PC-9 (cell line): ENCODE results near the gene NECTIN1. TPM values are rescaled to one million over a fixed set of nuclear protein-coding genes. Genes with fewer than 3 reads are reported as not detected.

ENCODE experiments used
- BruUV-seq: library from RNA; stranded (reverse); fragments of 400-500 nt; replicated peaks from 2 replicates; lab custom pipeline; 2021; lab: Mats Ljungman, UMichigan
- CTCF ChIA-PET: fragments of 300-600 bp; sonication (Branson Sonifier 250); formaldehyde crosslinking; loops from one replicate; lab custom pipeline; 2022; ENCODE audit warnings: antibody characterized with exemption; lab: Charles Lee
- POLR2A ChIA-PET: fragments of 300-600 bp; sonication (Branson Sonifier 250); formaldehyde crosslinking; loops from one replicate; lab custom pipeline; 2022; ENCODE audit warnings: antibody characterized with exemption; ENCODE audit not compliant: unreplicated experiment; lab: Charles Lee
- DNase-seq, 2 experiments: peaks; one replicate each; pipeline versions ENCODE4 v3.0.0 to v3.0.0-alpha.2; 2015 to 2022; ENCODE audit warnings: mixed read lengths in 1 of 2
- H2AFZ ChIP-seq: fragments of 200-600 bp; sonication (generic); 2 replicates; pipeline ENCODE4 v1.8.1; 2017; ENCODE audit warnings: antibody characterized with exemption
- H3F3A ChIP-seq: fragments of 200-600 bp; sonication (generic); 2 replicates; pipeline ENCODE4 v1.8.1; 2017; ENCODE audit warnings: antibody characterized with exemption, mild to moderate bottlenecking, low read depth; ENCODE audit not compliant: insufficient read depth
- H3K27ac ChIP-seq: fragments of 200-600 bp; sonication (generic); 2 replicates; pipeline ENCODE4 v1.6.1; 2016; ENCODE audit warnings: mixed run types
- H3K27me3 ChIP-seq: fragments of 200-600 bp; sonication (generic); 2 replicates; pipeline ENCODE4 v1.6.1; 2016; ENCODE audit warnings: low read depth, mixed run types; ENCODE audit not compliant: insufficient read depth
- H3K36me3 ChIP-seq: fragments of 200-600 bp; sonication (generic); 2 replicates; pipeline ENCODE4 v1.6.1; 2016; ENCODE audit warnings: low read depth, mixed run types
- H3K4me1 ChIP-seq: fragments of 200-600 bp; sonication (generic); replicated peaks from 2 replicates; pipeline ENCODE4 v1.6.1; 2016; ENCODE audit warnings: mixed run types; ENCODE audit not compliant: insufficient read depth
- H3K4me2 ChIP-seq: fragments of 200-600 bp; sonication (generic); 2 replicates; pipeline ENCODE4 v1.6.1; 2017; ENCODE audit warnings: mixed run types
- H3K4me3 ChIP-seq: fragments of 200-600 bp; sonication (generic); 2 replicates; pipeline ENCODE4 v1.6.1; 2016; ENCODE audit warnings: mixed run types
- H3K79me2 ChIP-seq: fragments of 200-600 bp; sonication (generic); 2 replicates; pipeline ENCODE4 v1.6.1; 2017; ENCODE audit warnings: low read depth, mixed run types
- H3K9me2 ChIP-seq: fragments of 200-600 bp; sonication (generic); 2 replicates; pipeline ENCODE4 v1.8.1; 2017; ENCODE audit warnings: mild to moderate bottlenecking; ENCODE audit not compliant: insufficient read depth
- H3K9me3 ChIP-seq: fragments of 200-600 bp; sonication (generic); 2 replicates; pipeline ENCODE4 v1.8.1; 2016; ENCODE audit warnings: low read depth; ENCODE audit not compliant: insufficient read depth
- H4K20me1 ChIP-seq: fragments of 200-600 bp; sonication (generic); 2 replicates; pipeline ENCODE4 v1.8.1; 2017; ENCODE audit not compliant: insufficient read depth
- CTCF ChIP-seq: fragments of 200-600 bp; sonication (generic); conservative IDR thresholded peaks from 2 replicates; pipeline ENCODE4 v1.6.1; 2017; ENCODE audit warnings: mixed run types, antibody characterized with exemption, mild to moderate bottlenecking, moderate library complexity
- EZH2 ChIP-seq: fragments of 200-600 bp; sonication (generic); IDR thresholded peaks from 2 replicates; pipeline ENCODE4 v1.8.0; 2017; ENCODE audit warnings: antibody characterized with exemption, low read depth
- intact Hi-C: fragments of 100-400 bp; cut with micrococcal nuclease; formaldehyde crosslinking; loops from one replicate; pipeline ENCODE4 v1.10.0; 2022; ENCODE audit not compliant: unreplicated experiment
- total RNA-seq: library from RNA; stranded (reverse); gene quantifications from 2 replicates; pipeline ENCODE4 v1.2.3, GENCODE V29; 2021

NECTIN1 gene
- total RNA-seq, 1 experiment from 2014 or later, result 17.6 TPM

- Histone ChIP-seq H3K4me3 (no peak overlapping the region), H3K9me3 (no peaks in the 10 kb centered on the region), H3K36me3 (no peaks in the 10 kb centered on the region), H4K20me1 (no peaks in the 10 kb centered on the region), H3K27ac (no peak overlapping the region), H2AFZ (no peak overlapping the region), H3F3A (no peaks in the 10 kb centered on the region), H3K79me2 (no peaks in the 10 kb centered on the region), H3K4me2 (no peak overlapping the region), H3K4me1 (no peaks in the 10 kb centered on the region), H3K9me2 (no peaks in the 10 kb centered on the region), H3K27me3 (0 out of 2 replicates have a peak, but pooled peaks cover 9% of the 10 kb centered on the region)
- POLR2A ChIA-PET, result no interaction called here
- no TSS peak for BruUV-seq
- intact Hi-C loops, result loop anchor here (5.0 kb wide), 1 partner anchor 108 kb away; no protein-coding TSS in a partner anchor
- no peak for DNase-seq
- TF ChIP-seq CTCF (no peak), EZH2 (no peak)
- CTCF ChIA-PET, result no interaction called here
Measured at GRCh38 chr11:119640541-119640940, 88.5 kb downstream of the NECTIN1 start.

- Histone ChIP-seq H3K9me3 (no peaks in the 10 kb centered on the region), H3K36me3 (no peaks in the 10 kb centered on the region), H3K27ac (no peak overlapping the region), H3K9me2 (no peaks in the 10 kb centered on the region), H3K27me3 (peaks cover 14% of the 10 kb centered on the region; the same call in 1 of the 2 replicates), H3F3A (no peaks in the 10 kb centered on the region), H2AFZ (no peak overlapping the region), H3K4me1 (no peaks in the 10 kb centered on the region), H3K4me2 (no peak overlapping the region), H3K79me2 (no peaks in the 10 kb centered on the region), H3K4me3 (no peak overlapping the region), H4K20me1 (no peaks in the 10 kb centered on the region)
- DNase-seq, result no peak
- ChIA-PET CTCF (no interaction called here), POLR2A (no interaction called here)
- no TSS peak for BruUV-seq
- intact Hi-C loops, result loop anchor here (5.0 kb wide), 1 partner anchor 107 kb away; no protein-coding TSS in a partner anchor
- no peak for TF ChIP-seq EZH2
- TF ChIP-seq CTCF, result no peak
Measured at GRCh38 chr11:119639642-119640205, 89.3 kb downstream of the NECTIN1 start.

GRCh38 chr11:119638851-119639250 lies 90.1 kb downstream of the NECTIN1 start:
- Histone ChIP-seq H3K27ac (no peak overlapping the region), H3K36me3 (no peaks in the 10 kb centered on the region), H3K9me3 (no peaks in the 10 kb centered on the region), H3K4me1 (no peaks in the 10 kb centered on the region), H3K27me3 (peaks cover 15% of the 10 kb centered on the region; the same call in 1 of the 2 replicates), H3K4me2 (no peak overlapping the region), H2AFZ (no peak overlapping the region), H3F3A (no peaks in the 10 kb centered on the region), H3K4me3 (no peak overlapping the region), H3K9me2 (no peaks in the 10 kb centered on the region), H3K79me2 (no peaks in the 10 kb centered on the region), H4K20me1 (no peaks in the 10 kb centered on the region)
- DNase-seq, result no peak
- no TSS peak for BruUV-seq
- intact Hi-C loops, result no loop called here
- CTCF ChIA-PET, result no interaction called here
- POLR2A ChIA-PET, result no interaction called here
- TF ChIP-seq CTCF, result no peak
- no peak for TF ChIP-seq EZH2
